ENCODE data around the gene GH1. TPM values are rescaled to one million over a fixed set of nuclear protein-coding genes. Genes with fewer than 3 reads are reported as not detected.
A peak's percentile ranks its signal among the peaks of the same experiment; 100 is the strongest.
"Not testable (repeated sequence)": the region's sequence is repeated elsewhere in the genome, so short reads cannot be mapped to it uniquely, and the experiment has no call there.

The GH1 gene
- total and polyA plus RNA-seq, 9 of the 15 experiments (the other 6 are each of a cell fraction or from before 2014, with no cell fraction given): not detected

DNA sequence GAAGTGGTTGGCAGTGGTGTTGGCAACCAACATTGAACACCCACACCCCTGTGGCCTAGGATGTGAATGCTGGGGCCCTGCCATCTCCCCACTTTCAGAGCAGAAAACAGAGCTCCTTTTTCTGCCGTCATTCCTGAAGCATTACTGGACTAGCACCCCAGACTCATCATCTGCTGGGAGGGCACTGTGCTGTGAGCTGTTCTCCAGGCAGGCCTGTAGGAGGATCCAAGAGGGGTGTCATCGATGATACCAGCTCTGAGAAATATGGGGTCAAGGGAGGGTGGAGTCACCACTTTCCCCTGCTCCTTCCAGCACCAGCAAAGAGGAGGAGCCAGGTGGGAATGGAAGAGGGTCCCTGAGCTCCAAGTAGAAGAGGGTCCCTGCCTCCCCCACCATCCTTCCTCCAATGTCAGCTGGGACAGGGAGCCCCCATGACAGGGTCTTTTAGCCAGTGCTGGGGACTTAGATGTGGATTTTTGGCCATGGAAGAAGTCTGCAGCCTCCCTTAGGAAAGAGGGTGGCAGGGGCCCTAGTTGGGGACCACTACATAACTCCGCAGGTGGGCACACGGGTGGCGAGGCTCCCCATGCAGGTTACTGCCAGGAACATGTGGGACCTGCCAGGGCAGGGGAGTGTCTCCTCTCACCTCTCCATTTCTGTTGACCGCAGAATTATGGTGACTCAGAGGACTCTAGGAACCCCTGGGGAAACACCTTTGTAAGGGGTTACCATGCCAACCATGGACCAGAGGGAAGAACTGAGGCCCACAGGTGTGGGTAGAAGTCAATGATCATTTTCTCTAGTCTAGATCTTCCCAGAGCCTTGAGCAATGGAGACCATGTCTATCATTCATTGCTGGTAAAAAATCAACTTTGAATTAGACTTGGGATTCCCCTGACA lies 19.5 kb downstream of the GH1 start:
- H4K20me1 ChIP-seq (replicated peaks; ENCODE audit: control insufficient read depth, insufficient read depth, low read length); H3K9ac ChIP-seq (ENCODE audit: insufficient read depth in 1 of 2, low read depth in 2 of 2, low read length in 2 of 2); H3K27ac ChIP-seq (ENCODE audit: extremely low read depth, low read depth, low read length); DNase-seq (ENCODE audit: extremely low read depth in 1 of 4, low spot score in 3 of 4); H3K9me3 ChIP-seq (replicated peaks; ENCODE audit: control insufficient read depth, insufficient read depth, low read depth, low read length); in situ Hi-C loops (cut with MboI); H2AFZ ChIP-seq (ENCODE audit: low read depth, low read length); H3K4me3 ChIP-seq; intact Hi-C loops (cut with micrococcal nuclease); CTCF ChIA-PET (ENCODE audit: low intra/inter-chr PET ratio); H3K4me1 ChIP-seq (replicated peaks in 1 of 2; ENCODE audit: control insufficient read depth in 2 of 2, insufficient read depth in 2 of 2, low read length in 2 of 2); H3K9me1 ChIP-seq (ENCODE audit: control insufficient read depth, insufficient read depth, low read length); H3K36me3 ChIP-seq (ENCODE audit: control insufficient read depth, insufficient read depth, low read length); H3K79me2 ChIP-seq (ENCODE audit: control insufficient read depth, insufficient read depth, low read length); H3K4me2 ChIP-seq (ENCODE audit: insufficient read depth, low read length); FAIRE-seq; BruUV-seq (replicated peaks): not testable (repeated sequence)
- POLR2A ChIA-PET: interaction anchor here (1.7 kb wide), 1 partner anchor 18 kb away, joined by 5 read pairs; the partner anchor contains the start of gene GH2
- WGBS (ENCODE audit: insufficient coverage, low coverage, missing lambda C conversion rate): 8% methylated on average over 5 of the region's 6 CpGs
- peak; percentile 26; the same call in 1 of the 3 replicates for ATAC-seq
- peak; percentile 43 for TF ChIP-seq RFX1 (IDR thresholded peaks at IDR 0.05)
- peaks cover 0 to 22% of the 10 kb centered on the region in 2 experiments; a peak in 4 of 5 replicates for H3K27me3 ChIP-seq (ENCODE audit: control insufficient read depth in 2 of 2, insufficient read depth in 2 of 2, low read length in 2 of 2)

GRCh38 chr17:63896524-63897354 lies 21.9 kb downstream of the GH1 start, which contains the start of gene CSH1:
TSS of gene CSH1 (minus strand) at chr17:63896574. CDS start at chr17:63896511, 63 bp downstream.
- H3K9ac ChIP-seq (ENCODE audit: insufficient read depth in 1 of 2, low read depth in 2 of 2, low read length in 2 of 2); H3K27ac ChIP-seq (ENCODE audit: extremely low read depth, low read depth, low read length); H2AFZ ChIP-seq (ENCODE audit: low read depth, low read length); H3K9me1 ChIP-seq (ENCODE audit: control insufficient read depth, insufficient read depth, low read length); H4K20me1 ChIP-seq (replicated peaks; ENCODE audit: control insufficient read depth, insufficient read depth, low read length); H3K79me2 ChIP-seq (ENCODE audit: control insufficient read depth, insufficient read depth, low read length); H3K9me3 ChIP-seq (replicated peaks; ENCODE audit: control insufficient read depth, insufficient read depth, low read depth, low read length); in situ Hi-C loops (cut with MboI); H3K4me1 ChIP-seq (replicated peaks in 1 of 2; ENCODE audit: control insufficient read depth in 2 of 2, insufficient read depth in 2 of 2, low read length in 2 of 2); DNase-seq (ENCODE audit: extremely low read depth in 1 of 4, low spot score in 3 of 4); H3K4me2 ChIP-seq (ENCODE audit: insufficient read depth, low read length); BruUV-seq (replicated peaks); intact Hi-C loops (cut with micrococcal nuclease); H3K36me3 ChIP-seq (ENCODE audit: control insufficient read depth, insufficient read depth, low read length); CTCF ChIA-PET (ENCODE audit: low intra/inter-chr PET ratio); H3K4me3 ChIP-seq: not testable (repeated sequence)
- 0% methylated on average over 1 of the region's 14 CpGs for WGBS (ENCODE audit: insufficient coverage, low coverage, missing lambda C conversion rate)
- FAIRE-seq (peak; percentile 83), ATAC-seq (peak; percentile 84)
- POLR2A ChIA-PET: interaction anchor here (0.7 kb wide), 1 partner anchor 397 kb away, joined by 3 read pairs; no protein-coding TSS in a partner anchor
- peaks cover 0 to 14% of the 10 kb centered on the region in 2 experiments; a peak in 3 of 5 replicates for H3K27me3 ChIP-seq (ENCODE audit: control insufficient read depth in 2 of 2, insufficient read depth in 2 of 2, low read length in 2 of 2)

- H3K27me3 ChIP-seq (ENCODE audit: control insufficient read depth in 2 of 2, insufficient read depth in 2 of 2, low read length in 2 of 2): peaks cover 0 to 13% of the 10 kb centered on the region in 2 experiments; a peak in 3 of 5 replicates
- H3K79me2 ChIP-seq (ENCODE audit: control insufficient read depth, insufficient read depth, low read length); H3K9me1 ChIP-seq (ENCODE audit: control insufficient read depth, insufficient read depth, low read length); H3K9ac ChIP-seq (ENCODE audit: insufficient read depth in 1 of 2, low read depth in 2 of 2, low read length in 2 of 2); H3K27ac ChIP-seq (ENCODE audit: extremely low read depth, low read depth, low read length); POLR2A ChIA-PET; BruUV-seq (replicated peaks); ATAC-seq; DNase-seq (ENCODE audit: extremely low read depth in 1 of 4, low spot score in 3 of 4); H3K4me2 ChIP-seq (ENCODE audit: insufficient read depth, low read length); H3K36me3 ChIP-seq (ENCODE audit: control insufficient read depth, insufficient read depth, low read length); intact Hi-C loops (cut with micrococcal nuclease); in situ Hi-C loops (cut with MboI); CTCF ChIA-PET (ENCODE audit: low intra/inter-chr PET ratio); FAIRE-seq; H3K4me1 ChIP-seq (replicated peaks in 1 of 2; ENCODE audit: control insufficient read depth in 2 of 2, insufficient read depth in 2 of 2, low read length in 2 of 2); H3K9me3 ChIP-seq (replicated peaks; ENCODE audit: control insufficient read depth, insufficient read depth, low read depth, low read length); H2AFZ ChIP-seq (ENCODE audit: low read depth, low read length); H4K20me1 ChIP-seq (replicated peaks; ENCODE audit: control insufficient read depth, insufficient read depth, low read length); H3K4me3 ChIP-seq: not testable (repeated sequence)
- WGBS (ENCODE audit: insufficient coverage, low coverage, missing lambda C conversion rate): 11% methylated on average over 4 of the region's 10 CpGs
Measured at GRCh38 chr17:63894821-63895220, 23.8 kb downstream of the GH1 start.

Data from K562 (cell line).